WTC11 (cell line): ENCODE results near the gene SIRPG. TPM values are rescaled to one million over a fixed set of nuclear protein-coding genes. Genes with fewer than 3 reads are reported as not detected.

Experiments
- ATAC-seq: fragments of 200-7000 bp; cut with Tn5 transposase; 2 replicates; pipeline ENCODE4 v1.10.0; 2021; ENCODE audit warnings: mild to moderate bottlenecking, moderate library complexity
- CTCF ChIA-PET: fragments of 300-600 bp; sonication (Branson Sonifier 250); formaldehyde crosslinking; loops from one replicate; lab custom pipeline; 2021; ENCODE audit warnings: antibody characterized with exemption; lab: Charles Lee
- POLR2A ChIA-PET: fragments of 350-600 bp; sonication (Branson Sonifier 250); formaldehyde crosslinking; loops from one replicate; lab custom pipeline; 2021; ENCODE audit warnings: antibody characterized with exemption; lab: Charles Lee
- DNase-seq: peaks from one replicate; pipeline ENCODE4 v3.0.0; 2021; ENCODE audit warnings: low spot score
- H3K27ac Mint-ChIP-seq: 2 replicates; pipeline ENCODE4 v1.8.0; 2021; ENCODE audit warnings: mixed read lengths
- H3K27me3 Mint-ChIP-seq: 2 replicates; pipeline ENCODE4 v1.8.0; 2021; ENCODE audit warnings: low read depth, mild to moderate bottlenecking, moderate library complexity, mixed read lengths
- H3K36me3 Mint-ChIP-seq: 2 replicates; pipeline ENCODE4 v1.8.0; 2021; ENCODE audit warnings: mixed read lengths
- H3K4me1 Mint-ChIP-seq: 2 replicates; pipeline ENCODE4 v1.8.0; 2022; ENCODE audit warnings: mixed read lengths
- H3K4me3 Mint-ChIP-seq: 2 replicates; pipeline ENCODE4 v1.8.0; 2021; ENCODE audit warnings: mild to moderate bottlenecking, moderate library complexity, mixed read lengths
- H3K9me3 Mint-ChIP-seq: 2 replicates; pipeline ENCODE4 v1.8.0; 2021; ENCODE audit warnings: mixed read lengths
- ATF1 ChIP-seq: sonication (generic); formaldehyde crosslinking; IDR thresholded peaks from 2 replicates; pipeline ENCODE4 v1.8.1; 2023; ENCODE audit warnings: mild to moderate bottlenecking, moderate library complexity, missing genetic modification reagents
- CREB1 ChIP-seq: sonication (generic); formaldehyde crosslinking; IDR thresholded peaks from 2 replicates; pipeline ENCODE4 v1.8.0; 2023; ENCODE audit warnings: mild to moderate bottlenecking, missing genetic modification reagents
- ELF4 ChIP-seq: sonication (generic); formaldehyde crosslinking; IDR thresholded peaks from 2 replicates; pipeline ENCODE4 v1.8.1; 2022; ENCODE audit warnings: low read depth, mild to moderate bottlenecking, moderate library complexity, missing genetic modification reagents
- JAZF1 ChIP-seq: fragments of 250-450 bp; sonication (Bioruptor Pico); IDR thresholded peaks from 2 replicates; pipeline ENCODE4 v1.9.0; 2021; ENCODE audit warnings: moderate library complexity, mild to moderate bottlenecking, inconsistent platforms
- NFE2L1 ChIP-seq: sonication (generic); formaldehyde crosslinking; IDR thresholded peaks from 2 replicates; pipeline ENCODE4 v1.8.1; 2023; ENCODE audit warnings: missing genetic modification reagents
- NFYB ChIP-seq: sonication (generic); formaldehyde crosslinking; conservative IDR thresholded peaks from 2 replicates; pipeline ENCODE4 v1.8.0; 2022; ENCODE audit warnings: low read depth, missing genetic modification reagents
- NR1H2 ChIP-seq: sonication (generic); formaldehyde crosslinking; IDR thresholded peaks from 2 replicates; pipeline ENCODE4 v1.9.0; 2021; ENCODE audit warnings: mild to moderate bottlenecking, moderate library complexity, missing genetic modification reagents
- NR2C2 ChIP-seq: sonication (generic); formaldehyde crosslinking; IDR thresholded peaks from 2 replicates; pipeline ENCODE4 v1.8.0; 2022; ENCODE audit warnings: mild to moderate bottlenecking, missing genetic modification reagents
- NR3C1 ChIP-seq: sonication (generic); formaldehyde crosslinking; conservative IDR thresholded peaks from 2 replicates; pipeline ENCODE4 v1.8.1; 2023; ENCODE audit warnings: low read depth, mild to moderate bottlenecking, missing genetic modification reagents
- SP1 ChIP-seq: sonication (generic); formaldehyde crosslinking; conservative IDR thresholded peaks from 2 replicates; pipeline ENCODE4 v1.8.1; 2022; ENCODE audit warnings: missing genetic modification reagents
- ZNF232 ChIP-seq: sonication (generic); formaldehyde crosslinking; IDR thresholded peaks from 2 replicates; pipeline ENCODE4 v1.8.0; 2022; ENCODE audit warnings: mild to moderate bottlenecking, missing genetic modification reagents
- ZNF263 ChIP-seq: sonication (generic); formaldehyde crosslinking; IDR thresholded peaks from 2 replicates; pipeline ENCODE4 v1.8.1; 2022; ENCODE audit warnings: low read depth, mild to moderate bottlenecking, moderate library complexity, missing genetic modification reagents
- total RNA-seq: library from RNA; stranded (reverse); gene quantifications from 3 replicates; pipeline ENCODE4 v1.2.3, GENCODE V29; 2021
- TF ChIP-seq, protein P1 (sequence below): sonication (generic); formaldehyde crosslinking; IDR thresholded peaks from 2 replicates; pipeline ENCODE4 v1.8.1; 2023; ENCODE audit warnings: mild to moderate bottlenecking, missing genetic modification reagents, moderate library complexity
- TF ChIP-seq, protein P2 (sequence below): sonication (generic); formaldehyde crosslinking; IDR thresholded peaks from 2 replicates; pipeline ENCODE4 v1.8.0; 2022; ENCODE audit warnings: missing genetic modification reagents
- TF ChIP-seq, protein P3 (sequence below): sonication (generic); formaldehyde crosslinking; IDR thresholded peaks from 2 replicates; pipeline ENCODE4 v1.8.0; 2023; ENCODE audit warnings: mild to moderate bottlenecking, missing genetic modification reagents
- TF ChIP-seq, protein P4 (sequence below): sonication (generic); formaldehyde crosslinking; IDR thresholded peaks from 2 replicates; pipeline ENCODE4 v1.8.0; 2022; ENCODE audit warnings: mild to moderate bottlenecking, missing genetic modification reagents
- TF ChIP-seq, protein P5 (sequence below): fragments of 250-450 bp; sonication (Bioruptor Pico); IDR thresholded peaks from 2 replicates; pipeline ENCODE4 v1.9.0; 2021; ENCODE audit warnings: mild to moderate bottlenecking
- TF ChIP-seq, protein P6 (sequence below): sonication (generic); formaldehyde crosslinking; IDR thresholded peaks from 2 replicates; pipeline ENCODE4 v1.8.1; 2022; ENCODE audit warnings: mild to moderate bottlenecking, missing genetic modification reagents, moderate library complexity, borderline replicate concordance
- TF ChIP-seq, protein P7 (sequence below): fragments of 200-600 bp; IDR thresholded peaks from 2 replicates; pipeline ENCODE4 v1.8.0; 2022; ENCODE audit warnings: antibody characterized with exemption
- TF ChIP-seq, protein P8 (sequence below): sonication (generic); formaldehyde crosslinking; IDR thresholded peaks from 2 replicates; pipeline ENCODE4 v1.8.0; 2022; ENCODE audit warnings: mild to moderate bottlenecking, missing genetic modification reagents

SIRPG gene
- total RNA-seq, 1 experiment from 2014 or later, result not detected

DNA sequence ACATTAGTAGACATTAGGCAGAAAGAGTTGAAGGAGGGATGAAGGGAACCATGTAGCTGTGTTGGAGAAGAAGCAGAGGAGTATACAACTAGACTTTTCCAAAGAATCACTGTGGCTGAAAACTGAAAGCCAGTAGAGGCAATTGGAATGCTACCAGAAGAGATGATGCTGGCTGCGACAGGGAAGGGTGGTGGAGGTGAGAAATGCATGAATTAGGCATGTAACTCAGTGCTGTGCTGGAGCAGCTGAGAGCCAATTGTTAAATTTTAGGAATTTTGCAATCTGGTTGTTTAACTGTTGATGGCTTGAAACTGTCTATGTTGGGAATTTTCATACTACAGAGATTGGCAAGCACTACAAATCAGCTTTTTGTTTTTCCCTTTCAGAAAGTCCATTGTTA is 35.8 kb upstream of the SIRPG start:
- DNase-seq, result no peak
- Mint-ChIP-seq H3K4me3 (no peak overlapping the region), H3K36me3 (peaks cover 3% of the 10 kb centered on the region), H3K4me1 (peaks cover 10% of the 10 kb centered on the region), H3K9me3 (peaks cover 18% of the 10 kb centered on the region), H3K27ac (no peak overlapping the region), H3K27me3 (peaks cover 51% of the 10 kb centered on the region)
- ChIA-PET CTCF (no interaction called here), POLR2A (no interaction called here)
- TF ChIP-seq, protein P1, sequence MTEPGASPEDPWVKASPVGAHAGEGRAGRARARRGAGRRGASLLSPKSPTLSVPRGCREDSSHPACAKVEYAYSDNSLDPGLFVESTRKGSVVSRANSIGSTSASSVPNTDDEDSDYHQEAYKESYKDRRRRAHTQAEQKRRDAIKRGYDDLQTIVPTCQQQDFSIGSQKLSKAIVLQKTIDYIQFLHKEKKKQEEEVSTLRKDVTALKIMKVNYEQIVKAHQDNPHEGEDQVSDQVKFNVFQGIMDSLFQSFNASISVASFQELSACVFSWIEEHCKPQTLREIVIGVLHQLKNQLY, result no peak
- TF ChIP-seq ATF1 (CRISPR knock-in tag) (no peak), NFYB (CRISPR knock-in tag) (no peak), NR3C1 (CRISPR knock-in tag) (no peak), NR1H2 (CRISPR knock-in tag) (no peak), ZNF263 (no peak), JAZF1 (CRISPR knock-in tag) (no peak), SP1 (no peak), NFE2L1 (no peak), CREB1 (no peak), ELF4 (CRISPR knock-in tag) (no peak), NR2C2 (CRISPR knock-in tag) (no peak), ZNF232 (no peak)
- TF ChIP-seq, protein P2, sequence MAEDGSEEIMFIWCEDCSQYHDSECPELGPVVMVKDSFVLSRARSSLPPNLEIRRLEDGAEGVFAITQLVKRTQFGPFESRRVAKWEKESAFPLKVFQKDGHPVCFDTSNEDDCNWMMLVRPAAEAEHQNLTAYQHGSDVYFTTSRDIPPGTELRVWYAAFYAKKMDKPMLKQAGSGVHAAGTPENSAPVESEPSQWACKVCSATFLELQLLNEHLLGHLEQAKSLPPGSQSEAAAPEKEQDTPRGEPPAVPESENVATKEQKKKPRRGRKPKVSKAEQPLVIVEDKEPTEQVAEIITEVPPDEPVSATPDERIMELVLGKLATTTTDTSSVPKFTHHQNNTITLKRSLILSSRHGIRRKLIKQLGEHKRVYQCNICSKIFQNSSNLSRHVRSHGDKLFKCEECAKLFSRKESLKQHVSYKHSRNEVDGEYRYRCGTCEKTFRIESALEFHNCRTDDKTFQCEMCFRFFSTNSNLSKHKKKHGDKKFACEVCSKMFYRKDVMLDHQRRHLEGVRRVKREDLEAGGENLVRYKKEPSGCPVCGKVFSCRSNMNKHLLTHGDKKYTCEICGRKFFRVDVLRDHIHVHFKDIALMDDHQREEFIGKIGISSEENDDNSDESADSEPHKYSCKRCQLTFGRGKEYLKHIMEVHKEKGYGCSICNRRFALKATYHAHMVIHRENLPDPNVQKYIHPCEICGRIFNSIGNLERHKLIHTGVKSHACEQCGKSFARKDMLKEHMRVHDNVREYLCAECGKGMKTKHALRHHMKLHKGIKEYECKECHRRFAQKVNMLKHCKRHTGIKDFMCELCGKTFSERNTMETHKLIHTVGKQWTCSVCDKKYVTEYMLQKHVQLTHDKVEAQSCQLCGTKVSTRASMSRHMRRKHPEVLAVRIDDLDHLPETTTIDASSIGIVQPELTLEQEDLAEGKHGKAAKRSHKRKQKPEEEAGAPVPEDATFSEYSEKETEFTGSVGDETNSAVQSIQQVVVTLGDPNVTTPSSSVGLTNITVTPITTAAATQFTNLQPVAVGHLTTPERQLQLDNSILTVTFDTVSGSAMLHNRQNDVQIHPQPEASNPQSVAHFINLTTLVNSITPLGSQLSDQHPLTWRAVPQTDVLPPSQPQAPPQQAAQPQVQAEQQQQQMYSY, result no peak
- TF ChIP-seq, protein P3, sequence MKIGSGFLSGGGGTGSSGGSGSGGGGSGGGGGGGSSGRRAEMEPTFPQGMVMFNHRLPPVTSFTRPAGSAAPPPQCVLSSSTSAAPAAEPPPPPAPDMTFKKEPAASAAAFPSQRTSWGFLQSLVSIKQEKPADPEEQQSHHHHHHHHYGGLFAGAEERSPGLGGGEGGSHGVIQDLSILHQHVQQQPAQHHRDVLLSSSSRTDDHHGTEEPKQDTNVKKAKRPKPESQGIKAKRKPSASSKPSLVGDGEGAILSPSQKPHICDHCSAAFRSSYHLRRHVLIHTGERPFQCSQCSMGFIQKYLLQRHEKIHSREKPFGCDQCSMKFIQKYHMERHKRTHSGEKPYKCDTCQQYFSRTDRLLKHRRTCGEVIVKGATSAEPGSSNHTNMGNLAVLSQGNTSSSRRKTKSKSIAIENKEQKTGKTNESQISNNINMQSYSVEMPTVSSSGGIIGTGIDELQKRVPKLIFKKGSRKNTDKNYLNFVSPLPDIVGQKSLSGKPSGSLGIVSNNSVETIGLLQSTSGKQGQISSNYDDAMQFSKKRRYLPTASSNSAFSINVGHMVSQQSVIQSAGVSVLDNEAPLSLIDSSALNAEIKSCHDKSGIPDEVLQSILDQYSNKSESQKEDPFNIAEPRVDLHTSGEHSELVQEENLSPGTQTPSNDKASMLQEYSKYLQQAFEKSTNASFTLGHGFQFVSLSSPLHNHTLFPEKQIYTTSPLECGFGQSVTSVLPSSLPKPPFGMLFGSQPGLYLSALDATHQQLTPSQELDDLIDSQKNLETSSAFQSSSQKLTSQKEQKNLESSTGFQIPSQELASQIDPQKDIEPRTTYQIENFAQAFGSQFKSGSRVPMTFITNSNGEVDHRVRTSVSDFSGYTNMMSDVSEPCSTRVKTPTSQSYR (CRISPR knock-in tag), result no peak
- TF ChIP-seq, protein P4, sequence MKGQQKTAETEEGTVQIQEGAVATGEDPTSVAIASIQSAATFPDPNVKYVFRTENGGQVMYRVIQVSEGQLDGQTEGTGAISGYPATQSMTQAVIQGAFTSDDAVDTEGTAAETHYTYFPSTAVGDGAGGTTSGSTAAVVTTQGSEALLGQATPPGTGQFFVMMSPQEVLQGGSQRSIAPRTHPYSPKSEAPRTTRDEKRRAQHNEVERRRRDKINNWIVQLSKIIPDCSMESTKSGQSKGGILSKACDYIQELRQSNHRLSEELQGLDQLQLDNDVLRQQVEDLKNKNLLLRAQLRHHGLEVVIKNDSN (CRISPR knock-in tag), result no peak
- TF ChIP-seq, protein P5, sequence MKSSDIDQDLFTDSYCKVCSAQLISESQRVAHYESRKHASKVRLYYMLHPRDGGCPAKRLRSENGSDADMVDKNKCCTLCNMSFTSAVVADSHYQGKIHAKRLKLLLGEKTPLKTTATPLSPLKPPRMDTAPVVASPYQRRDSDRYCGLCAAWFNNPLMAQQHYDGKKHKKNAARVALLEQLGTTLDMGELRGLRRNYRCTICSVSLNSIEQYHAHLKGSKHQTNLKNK, result no peak
- TF ChIP-seq, protein P6, sequence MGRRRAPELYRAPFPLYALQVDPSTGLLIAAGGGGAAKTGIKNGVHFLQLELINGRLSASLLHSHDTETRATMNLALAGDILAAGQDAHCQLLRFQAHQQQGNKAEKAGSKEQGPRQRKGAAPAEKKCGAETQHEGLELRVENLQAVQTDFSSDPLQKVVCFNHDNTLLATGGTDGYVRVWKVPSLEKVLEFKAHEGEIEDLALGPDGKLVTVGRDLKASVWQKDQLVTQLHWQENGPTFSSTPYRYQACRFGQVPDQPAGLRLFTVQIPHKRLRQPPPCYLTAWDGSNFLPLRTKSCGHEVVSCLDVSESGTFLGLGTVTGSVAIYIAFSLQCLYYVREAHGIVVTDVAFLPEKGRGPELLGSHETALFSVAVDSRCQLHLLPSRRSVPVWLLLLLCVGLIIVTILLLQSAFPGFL (CRISPR knock-in tag), result no peak
- TF ChIP-seq, protein P7, sequence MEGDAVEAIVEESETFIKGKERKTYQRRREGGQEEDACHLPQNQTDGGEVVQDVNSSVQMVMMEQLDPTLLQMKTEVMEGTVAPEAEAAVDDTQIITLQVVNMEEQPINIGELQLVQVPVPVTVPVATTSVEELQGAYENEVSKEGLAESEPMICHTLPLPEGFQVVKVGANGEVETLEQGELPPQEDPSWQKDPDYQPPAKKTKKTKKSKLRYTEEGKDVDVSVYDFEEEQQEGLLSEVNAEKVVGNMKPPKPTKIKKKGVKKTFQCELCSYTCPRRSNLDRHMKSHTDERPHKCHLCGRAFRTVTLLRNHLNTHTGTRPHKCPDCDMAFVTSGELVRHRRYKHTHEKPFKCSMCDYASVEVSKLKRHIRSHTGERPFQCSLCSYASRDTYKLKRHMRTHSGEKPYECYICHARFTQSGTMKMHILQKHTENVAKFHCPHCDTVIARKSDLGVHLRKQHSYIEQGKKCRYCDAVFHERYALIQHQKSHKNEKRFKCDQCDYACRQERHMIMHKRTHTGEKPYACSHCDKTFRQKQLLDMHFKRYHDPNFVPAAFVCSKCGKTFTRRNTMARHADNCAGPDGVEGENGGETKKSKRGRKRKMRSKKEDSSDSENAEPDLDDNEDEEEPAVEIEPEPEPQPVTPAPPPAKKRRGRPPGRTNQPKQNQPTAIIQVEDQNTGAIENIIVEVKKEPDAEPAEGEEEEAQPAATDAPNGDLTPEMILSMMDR, result no peak
- TF ChIP-seq, protein P8, sequence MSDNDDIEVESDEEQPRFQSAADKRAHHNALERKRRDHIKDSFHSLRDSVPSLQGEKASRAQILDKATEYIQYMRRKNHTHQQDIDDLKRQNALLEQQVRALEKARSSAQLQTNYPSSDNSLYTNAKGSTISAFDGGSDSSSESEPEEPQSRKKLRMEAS, result no peak
- no peak for ATAC-seq
